Measurements from ENCODE around the gene GSDMA.

The GSDMA gene

DNA sequence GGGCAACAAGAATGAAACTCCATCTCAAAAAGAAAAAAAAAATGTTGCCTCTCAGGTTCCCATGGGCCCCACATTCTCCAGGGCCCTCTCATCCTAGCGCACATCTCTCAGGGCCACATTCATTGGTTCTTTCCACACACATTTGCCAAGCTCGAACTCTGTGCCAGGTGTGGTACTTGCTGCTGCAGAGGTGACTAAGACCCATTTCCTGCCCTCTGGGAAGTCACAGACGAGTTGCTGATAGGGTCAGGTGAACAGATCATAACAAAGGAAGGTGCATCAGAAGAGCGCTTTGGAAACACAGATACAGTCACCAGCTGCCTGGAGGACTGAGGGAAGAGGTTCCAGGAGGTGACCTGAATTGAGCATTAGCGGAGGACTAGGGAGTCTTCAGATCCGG, 1.0 kb downstream of the GSDMA start:
- DNase-seq: no peak

DNA sequence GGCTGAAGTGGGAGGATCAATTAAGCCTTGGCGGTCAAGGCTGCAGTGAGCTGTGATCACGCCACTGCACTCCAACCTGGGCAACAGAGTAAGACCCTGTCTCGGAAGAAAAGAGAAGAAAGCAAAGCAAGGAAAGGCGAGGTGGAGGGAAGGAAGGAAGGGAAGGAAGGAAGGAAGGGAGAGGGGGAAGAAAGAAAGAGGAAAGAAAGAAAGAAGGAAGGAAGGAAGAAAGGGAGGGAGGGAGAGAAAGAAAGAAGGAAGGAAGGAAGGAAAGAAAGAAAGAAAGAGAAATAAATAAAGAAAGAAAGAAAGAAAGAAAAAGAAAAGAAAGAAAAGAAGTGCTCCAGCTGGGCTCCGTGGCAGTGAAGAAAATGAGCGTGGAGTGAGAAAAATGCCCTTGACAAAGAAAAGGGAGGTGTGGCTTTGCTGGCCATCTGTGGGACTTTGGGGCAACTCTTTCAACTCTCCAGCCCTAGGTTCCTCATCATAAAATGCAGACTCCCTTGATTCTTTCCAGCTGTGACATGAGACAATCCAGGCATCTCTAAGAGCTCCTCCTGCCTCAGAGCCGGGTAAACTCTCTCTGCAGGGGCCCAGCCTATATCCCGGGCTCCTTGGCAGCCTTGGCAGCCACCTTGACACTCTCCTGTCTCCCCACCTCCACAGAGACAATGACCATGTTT, 2.4 kb downstream of the GSDMA start:
- DNase-seq: no peak

DNA sequence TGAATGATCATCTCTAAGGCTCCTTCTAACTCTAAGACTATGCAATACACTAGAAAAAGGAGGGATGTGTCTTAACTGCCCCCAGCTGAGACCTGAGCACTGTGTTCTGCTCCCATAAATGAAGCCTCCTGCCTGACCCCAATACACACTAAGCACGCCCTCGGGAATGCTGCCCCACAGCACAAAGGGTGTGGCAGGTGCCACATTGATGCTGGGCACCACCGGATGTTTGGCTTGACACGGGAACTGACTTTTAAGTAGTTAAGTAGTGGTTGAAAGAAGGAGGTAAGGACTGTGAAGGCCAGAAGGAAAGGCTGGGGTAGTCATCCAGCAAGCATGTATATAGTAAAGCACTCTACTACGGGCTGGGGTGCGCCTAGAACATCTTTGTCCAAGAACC, 4.0 kb downstream of the GSDMA start:
- DNase-seq: no peak

- no peak for DNase-seq
Observed at GRCh38 chr17:39968761-39969160, 6.0 kb downstream of the GSDMA start.

- no peak for DNase-seq
Observed at GRCh38 chr17:39969375-39969774, 6.6 kb downstream of the GSDMA start.

DNA sequence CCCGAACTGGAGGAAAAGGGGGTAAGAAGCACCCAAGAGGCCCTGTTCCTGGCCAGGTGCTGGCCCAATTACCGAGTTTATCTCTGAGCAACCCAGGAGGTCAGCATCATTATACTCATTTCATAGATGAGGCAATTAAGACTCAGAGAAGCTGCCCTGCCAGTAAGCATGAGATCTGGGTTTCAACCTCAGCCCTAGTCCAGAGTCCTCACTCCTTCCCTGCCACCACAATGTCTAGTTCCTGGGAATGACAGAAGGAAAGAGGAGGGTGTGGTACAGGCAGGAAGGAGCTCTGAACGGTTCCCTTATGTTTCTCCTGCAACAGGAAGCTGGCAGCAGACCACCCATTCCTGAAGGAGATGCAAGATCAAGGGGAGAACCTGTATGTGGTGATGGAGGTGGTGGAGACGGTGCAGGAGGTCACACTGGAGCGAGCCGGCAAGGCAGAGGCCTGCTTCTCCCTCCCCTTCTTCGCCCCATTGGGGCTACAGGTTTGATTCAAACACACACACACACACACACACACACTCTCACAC, 7.4 kb downstream of the GSDMA start:
- DNase-seq: no peak

- DNase-seq: no peak
Observed at GRCh38 chr17:39971076-39971603, 8.3 kb downstream of the GSDMA start.

DNA sequence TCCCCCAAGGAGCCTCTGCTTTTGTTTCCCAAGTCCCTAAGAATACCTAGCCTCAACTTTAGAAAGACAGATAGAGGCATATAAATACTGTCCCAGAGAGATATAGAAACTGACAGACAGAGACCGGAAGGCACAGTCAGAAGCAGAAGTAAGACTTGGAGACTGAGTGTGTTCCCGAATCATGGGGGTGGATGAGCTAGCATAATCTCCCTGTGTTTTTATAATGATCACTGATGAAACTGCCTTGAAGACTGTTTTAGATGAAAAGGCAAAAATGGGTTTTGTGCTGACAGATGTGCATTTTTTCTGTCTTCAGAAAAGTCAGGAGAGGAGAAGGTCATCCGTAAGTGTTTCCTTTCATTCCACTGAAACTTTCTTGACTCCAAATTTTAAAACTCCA, 9.5 kb downstream of the GSDMA start:
- no peak for DNase-seq

DNA sequence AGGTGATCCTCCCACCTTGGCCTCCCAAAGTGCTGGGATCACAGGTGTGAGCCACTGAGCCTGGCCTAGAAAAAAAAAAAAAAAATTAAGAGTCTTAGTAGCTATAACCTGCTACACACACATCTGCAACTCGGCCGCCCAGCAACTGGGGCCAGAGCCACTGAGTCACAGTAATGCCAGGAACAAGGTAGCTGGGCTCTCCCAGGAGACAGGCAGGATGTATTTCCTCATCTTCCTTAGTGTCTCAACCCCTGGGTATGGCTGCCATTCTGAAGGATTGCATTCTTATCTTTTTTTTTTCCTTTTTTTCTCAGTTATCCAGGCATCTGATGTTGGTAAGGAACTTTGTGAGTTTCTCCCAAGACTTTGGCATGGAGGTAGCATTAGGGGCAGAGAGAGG, 10.7 kb downstream of the GSDMA start:
- no peak for DNase-seq

GRCh38 chr17:39974433-39974832, 11.6 kb downstream of the GSDMA start:
- no peak for DNase-seq

GRCh38 chr17:39975801-39976200, 13.0 kb downstream of the GSDMA start:
- DNase-seq: no peak

GRCh38 chr17:39979016-39979670, 16.3 kb downstream of the GSDMA start:
- DNase-seq: no peak

GRCh38 chr17:39979893-39980350, 17.1 kb downstream of the GSDMA start:
- DNase-seq: no peak

DNA sequence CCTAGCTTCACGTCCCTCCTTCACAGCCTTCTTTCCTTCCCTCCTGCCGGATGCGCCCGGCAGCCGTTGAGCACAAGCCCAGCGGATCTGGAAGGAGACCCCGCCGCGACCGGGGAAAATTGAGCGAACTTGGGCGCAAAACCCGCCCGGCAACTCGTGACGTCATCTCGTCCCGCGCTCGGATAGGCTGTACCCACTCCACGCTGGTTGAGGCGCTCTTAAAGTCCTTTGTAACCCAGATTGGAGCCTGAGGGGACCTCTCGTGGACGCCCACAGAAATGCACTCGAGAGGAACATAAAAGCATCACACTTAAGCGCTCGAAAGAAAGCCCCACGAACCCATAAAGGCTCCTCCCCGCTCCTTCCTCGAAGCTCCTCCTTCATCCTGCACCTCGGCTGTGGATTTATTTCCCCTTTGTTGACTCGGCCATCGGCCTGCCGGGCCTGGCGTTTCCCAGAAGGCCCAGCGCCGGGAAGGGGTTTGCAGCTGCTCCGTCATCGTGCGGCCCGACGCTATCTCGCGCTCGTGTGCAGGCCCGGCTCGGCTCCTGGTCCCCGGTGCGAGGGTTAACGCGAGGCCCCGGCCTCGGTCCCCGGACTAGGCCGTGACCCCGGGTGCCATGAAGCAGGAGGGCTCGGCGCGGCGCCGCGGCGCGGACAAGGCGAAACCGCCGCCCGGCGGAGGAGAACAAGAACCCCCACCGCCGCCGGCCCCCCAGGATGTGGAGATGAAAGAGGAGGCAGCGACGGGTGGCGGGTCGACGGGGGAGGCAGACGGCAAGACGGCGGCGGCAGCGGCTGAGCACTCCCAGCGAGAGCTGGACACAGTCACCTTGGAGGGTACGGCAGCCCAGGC, 17.8 kb downstream of the GSDMA start, which contains the start of gene PSMD3:
PSMD3 (plus strand) TSS at position 457 of the 856 bp plus-strand sequence; CDS start at position 621, 164 bp downstream.
- peak; percentile 98 for DNase-seq

DNA sequence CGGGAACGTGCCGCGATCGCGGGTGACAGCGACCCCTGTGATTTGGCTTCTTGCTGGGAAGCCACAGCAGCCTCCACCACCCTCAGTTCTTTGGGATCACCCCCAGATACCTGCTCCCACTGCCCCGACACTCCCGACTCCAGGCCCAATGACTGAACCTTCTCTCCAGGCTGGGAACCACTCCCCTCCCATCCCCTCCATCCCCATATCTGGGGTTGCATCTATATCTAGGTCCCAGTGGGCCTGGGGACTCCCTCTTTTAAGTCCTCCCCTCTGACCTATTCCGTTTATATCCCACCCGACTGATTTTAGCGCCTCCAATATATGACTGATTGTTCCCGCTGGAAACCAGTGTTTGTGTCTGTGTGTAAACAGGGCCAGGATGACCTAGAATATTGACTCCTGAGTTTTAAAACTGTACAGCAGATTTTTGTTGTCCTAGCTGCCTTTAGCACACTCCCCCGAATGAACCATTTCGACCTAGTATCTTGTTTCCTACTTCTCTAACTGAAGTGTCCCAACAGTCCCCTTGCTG, 18.5 kb downstream of the GSDMA start:
- no peak for DNase-seq

DNA sequence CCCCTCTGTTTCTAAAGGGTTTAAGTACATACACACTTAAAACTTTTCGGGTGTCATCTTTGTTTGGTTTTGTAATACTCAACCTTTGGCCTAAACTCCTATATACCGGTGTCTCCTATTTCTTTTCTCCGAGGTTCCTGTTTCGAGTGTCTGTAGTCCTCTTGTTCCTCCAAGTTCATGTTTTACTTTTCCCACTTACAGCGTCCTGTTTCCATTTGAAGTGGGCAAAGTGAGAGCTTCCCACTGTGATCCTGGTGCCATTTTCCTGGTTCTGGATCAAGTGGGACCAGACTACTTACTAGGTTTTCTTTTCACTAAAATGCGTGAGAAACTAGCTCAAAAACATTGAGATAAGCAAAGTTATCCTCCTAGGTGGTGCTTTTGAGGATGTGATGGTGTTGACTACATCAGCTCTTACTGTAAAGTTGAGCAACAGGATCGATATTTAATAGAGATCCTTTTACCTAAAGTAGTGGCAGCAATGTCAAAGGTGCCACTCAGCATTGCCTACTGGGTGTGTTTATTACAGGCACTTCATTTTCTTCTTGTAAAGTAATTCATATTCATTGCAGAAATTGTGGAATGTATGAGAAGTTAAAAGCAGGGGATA, 19.1 kb downstream of the GSDMA start:
- DNase-seq: no peak

- no peak for DNase-seq
Observed at GRCh38 chr17:39988206-39988810, 25.5 kb downstream of the GSDMA start.

GRCh38 chr17:39994448-39994847, 31.6 kb downstream of the GSDMA start:
- no peak for DNase-seq

GRCh38 chr17:39995438-39995837, 32.6 kb downstream of the GSDMA start:
- DNase-seq: no peak

- no peak for DNase-seq
Observed at GRCh38 chr17:39996162-39996561, 33.4 kb downstream of the GSDMA start.

DNA sequence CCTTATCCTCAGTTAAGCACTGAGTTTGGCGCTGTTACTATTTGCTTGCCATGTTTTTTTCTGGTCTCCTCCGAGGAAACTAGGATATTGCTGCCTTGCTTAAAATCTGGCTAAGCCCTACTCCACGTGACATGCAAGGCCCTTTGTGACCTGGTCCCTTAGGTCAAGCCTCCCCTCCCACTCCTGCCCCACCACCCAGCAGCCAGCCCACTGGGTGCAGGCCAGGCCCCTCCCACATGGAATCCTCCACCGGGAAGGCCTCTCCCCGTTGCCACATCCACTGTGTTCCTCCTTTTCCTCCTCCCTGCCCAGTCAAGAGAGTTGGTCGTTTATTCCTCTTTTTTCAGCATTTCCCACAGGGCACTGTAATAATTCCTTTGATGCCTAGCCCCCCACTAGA, 34.0 kb downstream of the GSDMA start:
- DNase-seq: no peak

GRCh38 chr17:39997543-39997942, 34.7 kb downstream of the GSDMA start:
- DNase-seq: no peak

All from NCI-H446 treated with DMSO at 0.1 percent for 48 hours (cell line).